Parathyroid adenoma (tissue), 2 donors: ENCODE results near the gene HHLA2.

Source experiments
- H2AFZ ChIP-seq: fragments of 300-600 bp; sonication (generic); one replicate; pipeline ENCODE4 v1.7.0; 2017; ENCODE audit warnings: antibody characterized with exemption, mild to moderate bottlenecking
- H3K27ac ChIP-seq: fragments of 300-600 bp; sonication (generic); one replicate; pipeline ENCODE4 v1.7.0; 2017
- H3K27me3 ChIP-seq: fragments of 300-600 bp; sonication (generic); one replicate; pipeline ENCODE4 v1.7.0; 2017; ENCODE audit warnings: low read length; ENCODE audit not compliant: control insufficient read depth, insufficient read depth
- H3K36me3 ChIP-seq: fragments of 300-600 bp; sonication (generic); one replicate; pipeline ENCODE4 v1.7.0; 2017; ENCODE audit warnings: low read length; ENCODE audit not compliant: control insufficient read depth, insufficient read depth
- H3K4me1 ChIP-seq: fragments of 300-600 bp; sonication (generic); one replicate; pipeline ENCODE4 v1.7.0; 2017; ENCODE audit warnings: control low read depth
- H3K4me2 ChIP-seq: fragments of 300-600 bp; sonication (generic); one replicate; pipeline ENCODE4 v1.7.0; 2017; ENCODE audit warnings: low read length
- H3K4me3 ChIP-seq: fragments of 300-600 bp; sonication (generic); one replicate; pipeline ENCODE4 v1.7.0; 2017; ENCODE audit warnings: low read depth, low read length
- H3K79me2 ChIP-seq: fragments of 300-600 bp; sonication (generic); one replicate; pipeline ENCODE4 v1.7.0; 2017; ENCODE audit warnings: control low read depth
- H3K9ac ChIP-seq: fragments of 300-600 bp; sonication (generic); one replicate; pipeline ENCODE4 v1.7.0; 2017; ENCODE audit warnings: mild to moderate bottlenecking
- H3K9me3 ChIP-seq: fragments of 300-600 bp; sonication (generic); one replicate; pipeline ENCODE4 v1.7.0; 2017; ENCODE audit warnings: low read length; ENCODE audit not compliant: control insufficient read depth
- CTCF ChIP-seq: fragments of 300-600 bp; sonication (generic); IDR thresholded peaks from one replicate; pipeline ENCODE4 v1.7.0; 2017; ENCODE audit warnings: antibody characterized with exemption, mild to moderate bottlenecking
- donor health status: primary hyperparathyroidism.

Gene HHLA2

GRCh38 chr3:108388136-108389132 is 92.1 kb downstream of the HHLA2 start:
- H3K36me3 ChIP-seq, result no peaks in the 10 kb centered on the region
- no peak overlapping the region for H3K9ac ChIP-seq
- no peaks in the 10 kb centered on the region for H3K4me1 ChIP-seq
- H3K27me3 ChIP-seq, result no peaks in the 10 kb centered on the region
- H3K27ac ChIP-seq, result no peak overlapping the region
- no peak overlapping the region for H2AFZ ChIP-seq
- TF ChIP-seq CTCF, result no peak
- H3K9me3 ChIP-seq, result no peaks in the 10 kb centered on the region
- H3K4me2 ChIP-seq, result no peak overlapping the region
- H3K4me3 ChIP-seq, result no peak overlapping the region
- no peaks in the 10 kb centered on the region for H3K79me2 ChIP-seq

GRCh38 chr3:108389372-108389771 is 93.0 kb downstream of the HHLA2 start:
- Histone ChIP-seq H3K4me3 (no peak overlapping the region), H3K79me2 (no peaks in the 10 kb centered on the region), H3K27me3 (no peaks in the 10 kb centered on the region), H3K4me1 (no peaks in the 10 kb centered on the region), H3K27ac (no peak overlapping the region), H3K4me2 (no peak overlapping the region), H3K9ac (no peak overlapping the region), H3K9me3 (no peaks in the 10 kb centered on the region), H2AFZ (no peak overlapping the region), H3K36me3 (no peaks in the 10 kb centered on the region)
- no peak for TF ChIP-seq CTCF

GRCh38 chr3:108391917-108392593 is 95.7 kb downstream of the HHLA2 start:
- H3K27me3 ChIP-seq, result no peaks in the 10 kb centered on the region
- no peaks in the 10 kb centered on the region for H3K4me1 ChIP-seq
- no peak overlapping the region for H3K4me2 ChIP-seq
- H3K27ac ChIP-seq, result no peak overlapping the region
- no peaks in the 10 kb centered on the region for H3K9me3 ChIP-seq
- H2AFZ ChIP-seq, result no peak overlapping the region
- no peak for TF ChIP-seq CTCF
- no peak overlapping the region for H3K9ac ChIP-seq
- H3K79me2 ChIP-seq, result no peaks in the 10 kb centered on the region
- H3K36me3 ChIP-seq, result no peaks in the 10 kb centered on the region
- H3K4me3 ChIP-seq, result no peak overlapping the region

DNA sequence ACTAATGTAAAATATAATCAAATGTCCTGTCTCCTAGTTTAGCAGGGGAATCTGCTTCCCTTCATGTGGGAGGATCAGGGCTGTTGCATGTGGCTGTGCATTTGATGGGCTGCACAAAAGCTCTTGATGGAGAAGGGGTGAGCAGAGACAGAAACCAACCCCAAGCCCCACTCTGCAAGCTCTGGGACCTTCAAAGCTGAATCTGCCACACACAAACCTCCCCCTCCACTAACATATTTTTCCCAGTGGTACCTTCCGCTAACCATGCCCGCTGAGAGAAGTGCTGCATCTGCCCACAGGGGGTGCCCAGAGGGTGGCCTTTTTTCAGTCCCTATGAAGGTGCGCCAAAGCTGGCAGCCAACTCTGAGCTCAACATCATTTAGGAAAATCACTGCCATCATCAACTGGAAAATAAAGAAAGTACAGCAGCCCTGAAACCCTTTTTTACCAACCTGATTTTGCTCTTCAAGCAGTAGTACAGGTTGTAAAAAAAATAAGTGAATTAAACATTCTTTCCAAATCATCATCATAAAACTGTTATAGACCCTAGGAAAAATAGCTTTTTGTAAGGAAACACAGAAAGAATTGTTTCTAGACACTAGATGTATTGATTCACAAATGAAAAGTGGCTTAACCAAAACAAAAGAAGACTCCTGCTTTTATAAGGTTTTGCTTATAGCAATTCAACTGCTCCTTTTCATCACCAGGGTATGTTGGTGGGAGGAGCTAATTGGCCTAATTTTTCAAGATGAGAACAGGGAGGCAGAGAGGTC is 97.0 kb downstream of the HHLA2 start:
- Histone ChIP-seq H3K4me1 (no peaks in the 10 kb centered on the region), H2AFZ (no peak overlapping the region), H3K79me2 (no peaks in the 10 kb centered on the region), H3K27ac (no peak overlapping the region), H3K9me3 (no peaks in the 10 kb centered on the region), H3K4me3 (no peak overlapping the region), H3K36me3 (no peaks in the 10 kb centered on the region), H3K27me3 (no peaks in the 10 kb centered on the region), H3K9ac (no peak overlapping the region), H3K4me2 (no peak overlapping the region)
- TF ChIP-seq CTCF, result no peak
